Kidney (tissue), 14 donors: ENCODE data around the gene NDUFA13. TPM values are rescaled to one million over a fixed set of nuclear protein-coding genes. Genes with fewer than 3 reads are reported as not detected.

Source experiments
- DNase-seq, 5 donors: peaks; one replicate each; pipeline ENCODE4 v3.0.0-alpha.2; 2013 to 2020
- FAIRE-seq: peaks from 2 replicates; lab custom pipeline; 2012; peaks lifted over from hg19 to GRCh38; lab: Jason Lieb, UNC
- H3K27ac ChIP-seq, 2 donors: one replicate each; pipeline ENCODE4 v1.7.0; 2013; ENCODE audit warnings: low read depth in 2 of 2, low read length in 2 of 2, inconsistent platforms in 1 of 2
- H3K27me3 ChIP-seq: one replicate; pipeline ENCODE4 v1.7.1; 2013; ENCODE audit warnings: low read length, inconsistent platforms; ENCODE audit not compliant: control insufficient read depth, insufficient read depth
- H3K36me3 ChIP-seq, 3 donors: one replicate each; pipeline versions ENCODE4 v1.7.0 to v1.7.1; 2013; ENCODE audit warnings: low read length in 3 of 3, control low read depth in 1 of 3, inconsistent platforms in 1 of 3; ENCODE audit not compliant: insufficient read depth in 3 of 3, control insufficient read depth in 2 of 3
- H3K4me1 ChIP-seq, 3 donors: one replicate each; pipeline versions ENCODE4 v1.7.0 to v1.7.1; 2013; ENCODE audit warnings: low read length in 3 of 3, inconsistent platforms in 1 of 3, low read depth in 1 of 3; ENCODE audit not compliant: control insufficient read depth in 2 of 3, insufficient read depth in 2 of 3
- H3K4me3 ChIP-seq, 3 donors: one replicate each; pipeline versions ENCODE4 v1.7.0 to v1.8.1; 2013; ENCODE audit warnings: low read length in 3 of 3, control low read depth in 1 of 3, inconsistent platforms in 1 of 3
- H3K9ac ChIP-seq, 3 donors: one replicate each; pipeline versions ENCODE4 v1.7.0 to v1.7.1; 2013; ENCODE audit warnings: low read length in 3 of 3, control low read depth in 1 of 3, inconsistent platforms in 1 of 3
- H3K9me3 ChIP-seq, 3 donors: one replicate each; pipeline versions ENCODE4 v1.7.0 to v1.7.1; 2013; ENCODE audit warnings: low read length in 3 of 3, control low read depth in 1 of 3, inconsistent platforms in 1 of 3; ENCODE audit not compliant: control insufficient read depth in 2 of 3, insufficient read depth in 1 of 3
- CTCF ChIP-seq: IDR thresholded peaks from 3 replicates; pipeline ENCODE4 v1.5.1; 2012; ENCODE audit warnings: mild to moderate bottlenecking, moderate library complexity, borderline replicate concordance; ENCODE audit not compliant: insufficient read depth; ENCODE audit errors: extremely low read depth
- intact Hi-C: fragments of 100-400 bp; cut with DNase I; formaldehyde crosslinking; loops from one replicate; pipeline ENCODE4 v1.11.1; 2022
- polyA plus RNA-seq: library from polyadenylated mRNA; stranded (reverse); fragments of 350-450 nt; fragmentation: Illumina TruSeq; extraction: RNeasy Lipid Tissue Mini Kit (QIAGEN cat#74804); gene quantifications from one replicate; pipeline ENCODE4 v1.2.3, GENCODE V29; 2014; ENCODE audit warnings: low read depth, low replicate concordance; ENCODE audit not compliant: insufficient read depth
- total RNA-seq: library from RNA; stranded (reverse); fragmentation: NEBNext Ultra II Directional; extraction: Animal tissue kit (Norgen Biotek cat#: 25700); gene quantifications from one replicate; pipeline ENCODE4 v1.2.1, GENCODE V29; 2021
- donor health status: control.
- donor health status: control.
- donor health status: control.
- donor health status: control.
- donor health status: control.
- donor health status: DM: yes; HTN: yes; CAD: no.
- donor health status: Normal renal cell carcinoma (clear cell type).

Gene NDUFA13
- total and polyA plus RNA-seq, 2 donors from 2014 or later, result 328 to 627 TPM

DNA sequence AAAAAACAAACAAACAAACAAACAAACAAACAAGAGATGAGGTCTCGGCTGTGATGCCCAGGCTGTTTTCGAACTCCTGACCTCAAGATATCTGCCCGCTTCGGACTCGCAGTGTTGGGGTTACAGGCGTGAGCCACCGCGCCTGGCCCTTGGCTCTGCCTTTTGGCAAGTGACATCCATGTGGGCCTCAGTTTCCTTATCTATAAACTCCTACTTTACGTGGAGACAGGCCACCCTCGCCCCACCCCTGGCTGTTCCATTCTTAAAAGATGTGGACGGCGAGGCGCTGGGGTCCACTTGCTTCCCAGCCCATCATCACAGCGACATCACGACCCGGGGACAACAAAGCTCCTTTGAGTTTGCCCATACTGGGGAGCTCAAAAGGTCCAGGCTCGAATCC, 2.3 kb upstream of the NDUFA13 start:
- Histone ChIP-seq H3K36me3 (no peaks in the 10 kb centered on the region), H3K27me3 (no peaks in the 10 kb centered on the region), H3K9me3 (no peaks in the 10 kb centered on the region), H3K4me1 (peaks cover 0 to 9% (median 6%) of the 10 kb centered on the region in 3 donors), H3K9ac (no peak overlapping the region), H3K27ac (no peak overlapping the region), H3K4me3 (peak overlapping the region in 1 of 3 donors; percentile 35)
- intact Hi-C loops, result no loop called here
- DNase-seq (peak in 1 of 5 donors; percentile 69), FAIRE-seq (no peak)
- no peak for TF ChIP-seq CTCF

- TF ChIP-seq CTCF, result no peak
- no peak overlapping the region for H3K27ac ChIP-seq
- H3K9me3 ChIP-seq, result no peaks in the 10 kb centered on the region
- H3K27me3 ChIP-seq, result no peaks in the 10 kb centered on the region
- FAIRE-seq (no peak), DNase-seq (peak; percentile 76 to 93 (median 91))
- peaks cover 0 to 9% (median 6%) of the 10 kb centered on the region in 3 donors for H3K4me1 ChIP-seq
- no peak overlapping the region for H3K9ac ChIP-seq
- H3K4me3 ChIP-seq, result peak overlapping the region in 1 of 3 donors; percentile 35
- intact Hi-C loops, result no loop called here
- H3K36me3 ChIP-seq, result peaks cover 0 to 2% (median 0%) of the 10 kb centered on the region in 3 donors
Observed at GRCh38 chr19:19514215-19514657, 1.8 kb upstream of the NDUFA13 start.

DNA sequence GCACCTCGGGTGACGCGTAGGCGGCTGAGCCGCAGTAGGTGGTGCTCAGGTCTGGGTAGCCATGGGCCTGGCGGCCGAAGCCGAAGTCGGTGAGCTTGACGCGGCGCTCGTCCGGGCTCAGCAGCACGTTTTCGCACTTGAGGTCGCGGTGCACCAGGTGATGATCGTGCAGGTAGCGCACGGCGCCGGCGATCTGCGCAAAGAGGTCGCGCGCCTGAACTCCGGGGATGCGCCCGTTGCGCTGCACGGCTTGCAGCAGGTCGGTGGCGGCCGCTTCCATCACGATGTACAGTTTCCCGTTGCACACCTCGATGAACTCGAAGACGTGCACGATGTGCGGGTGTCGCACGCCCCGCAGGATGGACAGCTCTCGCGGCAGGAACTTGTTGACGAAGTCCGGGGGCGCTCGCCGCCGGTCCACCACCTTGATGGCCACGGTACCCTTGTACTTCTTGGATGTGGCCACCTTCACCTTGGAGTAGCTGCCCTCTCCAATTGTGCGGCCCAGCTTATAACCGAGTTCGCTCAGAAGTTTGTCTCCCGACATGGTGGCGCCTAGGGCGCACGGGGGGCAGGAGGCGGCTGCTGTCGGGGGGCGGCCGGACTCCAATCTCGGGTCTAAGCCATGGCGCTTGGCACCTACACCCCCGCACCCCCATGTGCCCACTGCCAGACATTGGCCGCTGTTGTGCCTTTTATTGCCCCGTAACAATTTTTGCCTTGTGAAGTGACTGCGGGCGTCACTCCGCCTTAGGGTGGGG, 964 bp upstream of the NDUFA13 start, which contains the start of gene TSSK6:
TSSK6 (minus strand) TSS at position 668 of the 761 bp plus-strand sequence; CDS start at position 547, 121 bp downstream.
- Histone ChIP-seq H3K4me1 (peaks cover 0 to 9% (median 8%) of the 10 kb centered on the region in 3 donors), H3K27ac (peak within 1 kb of the TSS; percentile 32 to 83), H3K4me3 (peak within 1 kb of the TSS; percentile 95 to 97 (median 95)), H3K9ac (peak within 1 kb of the TSS; percentile 90 to 99 (median 92)), H3K36me3 (peaks cover 0 to 5% (median 2%) of the 10 kb centered on the region in 3 donors), H3K27me3 (no peaks in the 10 kb centered on the region), H3K9me3 (no peaks in the 10 kb centered on the region)
- no peak for TF ChIP-seq CTCF
- FAIRE-seq, result no peak
- intact Hi-C loops, result no loop called here
- peak in 2 of 5 donors; percentile 76 to 85 for DNase-seq
